EH (cell line): Measurements from ENCODE around the gene SEC14L2.

Experiments used
- DNase-seq: peaks from one replicate; pipeline ENCODE4 v3.0.0-alpha.2; 2015; ENCODE audit warnings: low read depth

Gene SEC14L2

GRCh38 chr22:30396871-30397655 is at the start of gene SEC14L2:
Gene SEC14L2 (plus strand): TSS chr22:30397018. CDS start chr22:30397117, 99 bp downstream.
- DNase-seq, result peak; percentile 67

- DNase-seq, result no peak
Observed at GRCh38 chr22:30347255-30347892, 49.4 kb upstream of the SEC14L2 start.

DNA sequence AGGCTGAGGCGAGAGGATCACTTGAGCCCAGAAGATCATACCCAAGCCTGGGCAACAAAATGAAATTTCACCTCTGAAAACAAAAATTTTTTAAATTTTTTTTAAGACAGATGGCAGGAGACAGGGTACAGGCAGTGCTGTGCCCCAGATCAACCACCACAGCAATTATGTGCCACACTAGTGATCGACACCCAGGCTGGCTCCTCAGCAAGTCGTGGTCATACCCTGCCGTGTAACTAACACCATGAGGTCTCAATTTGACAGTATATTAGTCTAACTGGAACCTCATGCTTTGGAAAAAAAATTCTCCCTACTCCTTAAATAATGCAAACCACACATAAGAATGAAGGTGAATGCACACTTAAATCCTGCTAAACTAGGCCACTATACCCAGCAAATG is 48.4 kb upstream of the SEC14L2 start:
- no peak for DNase-seq

- DNase-seq, result peak; percentile 33
Observed at GRCh38 chr22:30348809-30349208, 48.0 kb upstream of the SEC14L2 start.

DNA sequence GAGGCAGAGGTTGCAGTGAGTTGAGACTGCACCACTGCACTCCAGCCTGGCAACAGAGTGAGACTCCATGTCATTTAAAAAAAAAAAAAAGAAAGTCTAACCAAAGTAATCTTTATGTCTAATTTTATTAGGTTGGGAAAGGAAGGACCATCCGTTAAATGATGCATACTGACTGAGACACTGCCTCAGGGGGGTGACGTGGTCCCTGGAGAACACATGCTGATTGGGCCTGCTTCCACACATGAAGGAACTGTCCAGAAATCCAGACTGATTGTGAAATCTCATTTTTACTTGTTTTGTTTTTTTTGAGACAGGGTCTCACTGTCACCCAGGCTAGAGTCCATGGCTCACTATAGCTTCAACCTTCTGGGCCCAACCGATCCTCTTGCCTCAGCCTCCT is 45.6 kb upstream of the SEC14L2 start:
- DNase-seq, result peak; percentile 75

GRCh38 chr22:30354644-30355043 is 42.2 kb upstream of the SEC14L2 start:
- no peak for DNase-seq

GRCh38 chr22:30356449-30357235 is 40.2 kb upstream of the SEC14L2 start, which contains the start of the genes CCDC157 and SF3A1:
Gene CCDC157 (plus strand): TSS chr22:30357007. CDS start chr22:30366001, 8,994 bp downstream.
Gene SF3A1 (minus strand): TSS chr22:30356894. CDS start chr22:30356792, 102 bp downstream.
- peak; percentile 94 for DNase-seq

GRCh38 chr22:30357236-30357570 is 39.6 kb upstream of the SEC14L2 start:
- no peak for DNase-seq

- no peak for DNase-seq
Observed at GRCh38 chr22:30357650-30358215, 39.1 kb upstream of the SEC14L2 start.

DNA sequence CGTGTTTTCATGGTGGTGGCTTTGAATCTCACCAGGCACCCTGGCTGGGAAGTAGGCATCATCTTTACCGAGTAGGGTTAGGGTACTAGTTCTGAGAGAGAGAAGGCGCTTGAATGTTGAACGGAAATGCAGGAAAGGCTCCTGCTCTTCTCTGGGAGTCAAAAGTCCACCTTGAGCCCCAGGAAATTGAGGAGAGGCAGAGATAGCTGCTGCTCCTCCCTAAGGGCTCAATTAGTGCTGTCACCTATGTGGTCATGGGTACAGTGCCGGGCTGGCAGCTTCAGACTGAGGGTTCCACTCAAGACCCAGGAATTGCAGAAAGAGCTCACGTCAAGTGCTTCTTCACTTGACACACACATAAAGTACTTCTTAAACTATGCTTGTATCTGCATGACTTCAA is 38.3 kb upstream of the SEC14L2 start:
- no peak for DNase-seq

DNA sequence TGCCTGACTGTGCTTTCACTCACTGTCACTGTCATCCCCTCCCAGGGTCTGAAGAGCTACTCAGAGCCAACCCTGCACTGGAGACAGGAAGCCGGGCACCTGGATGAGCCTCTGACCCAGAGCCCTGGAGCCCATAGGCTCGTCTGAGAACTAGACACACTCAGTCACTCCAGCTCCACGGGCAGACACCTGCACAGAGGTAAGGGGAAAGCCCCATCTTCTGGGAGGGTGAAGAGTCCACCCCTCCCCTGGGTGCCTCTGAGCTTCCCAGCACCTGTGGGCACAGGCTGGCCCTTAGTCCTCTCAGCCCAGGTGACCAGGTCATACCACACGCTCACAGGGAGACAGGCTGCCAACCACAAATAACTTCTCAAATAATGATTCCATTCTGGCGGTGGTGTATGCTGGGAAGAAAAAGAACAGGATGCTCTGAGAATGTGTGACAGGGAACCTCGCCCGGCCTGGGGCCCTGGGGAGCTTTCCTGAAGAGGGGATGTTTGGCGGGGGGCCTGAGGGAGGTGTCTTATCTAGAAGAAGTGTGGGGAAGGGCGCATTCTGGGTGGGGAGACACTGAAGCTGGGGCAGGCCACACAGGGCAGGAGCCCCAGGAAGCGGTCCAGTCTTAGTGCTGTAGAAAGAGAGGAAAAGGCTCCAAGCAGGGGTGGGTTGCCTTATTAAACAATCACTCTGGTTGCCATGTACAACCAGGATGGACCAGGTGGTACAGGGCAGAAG is 34.7 kb upstream of the SEC14L2 start:
- DNase-seq, result no peak

- no peak for DNase-seq
Observed at GRCh38 chr22:30362651-30363281, 34.1 kb upstream of the SEC14L2 start.

- no peak for DNase-seq
Observed at GRCh38 chr22:30365891-30366290, 30.9 kb upstream of the SEC14L2 start.

- no peak for DNase-seq
Observed at GRCh38 chr22:30368420-30368819, 28.4 kb upstream of the SEC14L2 start.

GRCh38 chr22:30370641-30371230 is 26.1 kb upstream of the SEC14L2 start:
- DNase-seq, result no peak

- no peak for DNase-seq
Observed at GRCh38 chr22:30371321-30371720, 25.5 kb upstream of the SEC14L2 start.

DNA sequence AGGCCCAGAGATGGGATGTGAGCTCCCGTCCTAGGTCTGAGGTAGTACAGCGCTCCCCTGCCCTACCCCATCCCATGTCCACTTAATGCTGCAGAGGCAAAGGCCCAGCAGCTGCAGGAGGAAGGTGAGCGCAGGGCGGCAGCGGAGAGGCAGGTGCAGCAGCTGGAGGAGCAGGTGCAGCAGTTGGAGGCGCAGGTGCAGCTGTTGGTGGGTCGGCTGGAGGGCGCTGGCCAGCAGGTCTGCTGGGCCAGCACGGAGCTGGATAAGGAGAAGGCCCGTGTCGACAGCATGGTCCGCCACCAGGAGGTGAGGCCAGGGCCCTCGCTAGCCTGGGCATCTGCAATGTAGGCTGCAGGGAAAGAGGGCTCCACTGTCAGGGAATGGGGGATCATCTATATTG is 24.8 kb upstream of the SEC14L2 start:
- DNase-seq, result no peak

GRCh38 chr22:30372915-30373314 is 23.9 kb upstream of the SEC14L2 start:
- no peak for DNase-seq

DNA sequence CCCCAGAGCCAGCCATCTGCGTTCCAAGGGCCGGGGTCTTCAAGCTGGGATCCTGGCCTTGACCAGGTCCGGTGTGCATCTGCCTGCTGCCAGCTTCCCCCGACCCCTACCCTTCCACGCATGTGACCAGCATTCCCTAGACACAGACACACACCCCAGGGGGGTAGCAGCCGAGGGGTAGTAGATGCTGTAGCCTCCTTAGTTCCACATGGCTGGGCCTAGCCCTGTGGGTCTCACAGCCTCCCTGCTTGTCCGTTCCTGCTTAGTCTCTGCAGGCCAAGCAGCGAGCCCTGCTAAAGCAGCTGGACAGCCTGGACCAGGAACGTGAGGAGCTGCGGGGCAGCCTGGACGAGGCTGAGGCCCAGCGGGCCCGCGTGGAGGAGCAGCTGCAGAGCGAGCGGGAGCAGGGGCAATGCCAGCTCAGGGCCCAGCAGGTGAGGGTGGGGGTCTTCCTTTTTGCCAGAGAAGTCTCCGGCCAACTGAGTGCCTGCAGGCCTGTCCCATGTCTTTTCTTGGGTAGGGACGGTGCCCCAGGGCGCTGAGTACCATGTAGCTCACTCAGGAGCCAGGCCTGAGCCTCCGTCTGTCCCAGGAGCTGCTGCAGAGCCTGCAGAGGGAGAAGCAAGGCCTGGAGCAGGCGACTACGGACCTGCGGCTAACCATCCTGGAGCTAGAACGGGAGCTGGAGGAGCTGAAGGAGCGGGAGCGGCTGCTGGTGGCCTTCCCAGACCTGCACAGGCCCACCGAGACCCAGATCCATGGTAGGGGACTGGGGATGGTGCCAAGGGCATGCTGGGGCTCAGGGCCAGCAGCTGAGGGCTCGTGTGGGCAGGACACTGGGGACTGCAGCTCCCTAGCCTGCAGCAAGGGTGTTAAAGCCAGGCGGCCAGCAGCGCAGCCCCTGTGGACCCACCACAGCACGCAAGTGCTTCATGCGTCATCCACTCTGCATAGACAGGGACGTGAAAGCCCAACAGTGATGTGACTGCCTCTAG is 23.2 kb upstream of the SEC14L2 start:
- no peak for DNase-seq
